Measurements from ENCODE around the gene PTGIS.
"Not testable (repeated sequence)": the region's sequence is repeated elsewhere in the genome, so short reads cannot be mapped to it uniquely, and the experiment has no call there.

PTGIS gene

GRCh38 chr20:49578436-49578835, 10.5 kb upstream of the PTGIS start:
- no peak for DNase-seq

GRCh38 chr20:49575551-49576060, 7.7 kb upstream of the PTGIS start:
- no peak for DNase-seq

- no peak for DNase-seq
Measured at GRCh38 chr20:49573900-49574416, 6.0 kb upstream of the PTGIS start.

GRCh38 chr20:49572857-49573256, 4.9 kb upstream of the PTGIS start:
- no peak for DNase-seq

GRCh38 chr20:49571553-49571835, 3.6 kb upstream of the PTGIS start:
- DNase-seq, result no peak

- DNase-seq, result no peak
Measured at GRCh38 chr20:49570828-49571552, 3.1 kb upstream of the PTGIS start.

GRCh38 chr20:49570161-49570827, 2.4 kb upstream of the PTGIS start:
- no peak for DNase-seq

GRCh38 chr20:49569411-49570115, 1.6 kb upstream of the PTGIS start:
- DNase-seq, result no peak

GRCh38 chr20:49568278-49569151, 578 bp upstream of the PTGIS start:
- no peak for DNase-seq

- no peak for DNase-seq
Measured at GRCh38 chr20:49566401-49567364, 1.3 kb downstream of the PTGIS start.

GRCh38 chr20:49564991-49565390, 2.9 kb downstream of the PTGIS start:
- not testable (repeated sequence) for DNase-seq

- DNase-seq, result no peak
Measured at GRCh38 chr20:49563015-49563980, 4.6 kb downstream of the PTGIS start.

- peak in 1 of 2 experiments; percentile 31 for DNase-seq
Measured at GRCh38 chr20:49562311-49563014, 5.5 kb downstream of the PTGIS start.

GRCh38 chr20:49561806-49562205, 6.1 kb downstream of the PTGIS start:
- DNase-seq, result no peak

GRCh38 chr20:49561256-49561655, 6.7 kb downstream of the PTGIS start:
- no peak for DNase-seq

- DNase-seq, result no peak
Measured at GRCh38 chr20:49560646-49561045, 7.3 kb downstream of the PTGIS start.

- no peak for DNase-seq
Measured at GRCh38 chr20:49560186-49560585, 7.8 kb downstream of the PTGIS start.

GRCh38 chr20:49559411-49560081, 8.4 kb downstream of the PTGIS start:
- no peak for DNase-seq

- DNase-seq, result no peak
Measured at GRCh38 chr20:49558826-49559225, 9.1 kb downstream of the PTGIS start.
